Natural killer cell (primary cell): ENCODE measurements around the gene FAM43B. TPM values are rescaled to one million over a fixed set of nuclear protein-coding genes. Genes with fewer than 3 reads are reported as not detected.

Source experiments
- ATAC-seq, 3 donors: fragments of 150-1000 bp in 2 of 3; fragments of 200-7000 bp in 1 of 3; cut with Tn5 transposase; 1 replicate in 1 of 3; 2 replicates in 2 of 3; pipeline ENCODE4 v1.10.0; 2021; ENCODE audit warnings: mild to moderate bottlenecking in 2 of 3, moderate library complexity in 2 of 3
- DNase-seq, 2 donors: peaks; one replicate each; pipeline versions ENCODE4 v3.0.0 to v3.0.0-alpha.2; 2013 to 2021; ENCODE audit warnings: mixed read lengths in 1 of 2
- H3K27ac ChIP-seq: one replicate; pipeline ENCODE4 v1.5.1; 2013; ENCODE audit warnings: mild to moderate bottlenecking, low read length
- H3K27me3 ChIP-seq: one replicate; pipeline ENCODE4 v1.6.1; 2013; ENCODE audit warnings: low read length; ENCODE audit not compliant: control insufficient read depth, insufficient read depth
- H3K36me3 ChIP-seq: one replicate; pipeline ENCODE4 v1.6.1; 2013; ENCODE audit warnings: low read length; ENCODE audit not compliant: control insufficient read depth, insufficient read depth
- H3K4me1 ChIP-seq: one replicate; pipeline ENCODE4 v1.6.1; 2013; ENCODE audit warnings: low read length; ENCODE audit not compliant: control insufficient read depth, insufficient read depth
- H3K4me3 ChIP-seq: one replicate; pipeline ENCODE4 v1.5.1; 2013; ENCODE audit warnings: low read length
- H3K9me3 ChIP-seq: one replicate; pipeline ENCODE4 v1.6.1; 2013; ENCODE audit warnings: low read length; ENCODE audit not compliant: control insufficient read depth, insufficient read depth
- H3K27ac Mint-ChIP-seq, 2 donors: one replicate each; pipeline ENCODE4 v1.8.0; 2022; ENCODE audit warnings: mild to moderate bottlenecking in 2 of 2, mixed read lengths in 2 of 2, moderate library complexity in 1 of 2
- H3K27me3 Mint-ChIP-seq, 2 donors: one replicate each; pipeline ENCODE4 v1.8.0; 2022; ENCODE audit warnings: low read depth in 2 of 2, mixed read lengths in 2 of 2
- H3K36me3 Mint-ChIP-seq: one replicate; pipeline ENCODE4 v1.8.0; 2022; ENCODE audit warnings: mixed read lengths
- H3K4me1 Mint-ChIP-seq, 2 donors: one replicate each; pipeline ENCODE4 v1.8.0; 2022; ENCODE audit warnings: mixed read lengths in 2 of 2
- H3K4me3 Mint-ChIP-seq: one replicate; pipeline ENCODE4 v1.8.0; 2022; ENCODE audit warnings: mild to moderate bottlenecking, moderate library complexity, mixed read lengths
- H3K9me3 Mint-ChIP-seq, 2 donors: one replicate each; pipeline ENCODE4 v1.8.0; 2022; ENCODE audit warnings: mixed read lengths in 2 of 2
- WGBS: methylation state at CpG from one replicate; pipeline ENCODE4 v1.1.7; 2013; ENCODE audit warnings: missing lambda C conversion rate; ENCODE audit not compliant: insufficient coverage; 5-methylcytosine and 5-hydroxymethylcytosine counted together
- intact Hi-C: fragments of 100-400 bp; cut with micrococcal nuclease; formaldehyde crosslinking; loops from one replicate; pipeline ENCODE4 v1.14.2; 2022
- total RNA-seq, 4 donors: library from RNA; stranded (reverse); fragments of 120-200 nt in 1 of 4; gene quantifications; one replicate each; pipeline versions ENCODE4 v1.2.3 to v1.2.4, GENCODE V29; 2013 to 2022
- TF ChIP-seq, protein P1 (sequence below): fragments of 200-600 bp; IDR thresholded peaks from one replicate; pipeline ENCODE4 v1.8.0; 2022; ENCODE audit warnings: antibody characterized with exemption

Gene FAM43B
- total RNA-seq, 3 donors from 2014 or later (not counting 1 experiment from before 2014, with no cell fraction given) = not detected

GRCh38 chr1:20597650-20598049 is 45.3 kb downstream of the FAM43B start:
- no peaks in the 10 kb centered on the region for H3K36me3 ChIP-seq

GRCh38 chr1:20600156-20600555 is 47.8 kb downstream of the FAM43B start:
- H3K4me1 ChIP-seq = no peaks in the 10 kb centered on the region
- intact Hi-C loops = no loop called here
- H3K36me3 Mint-ChIP-seq = no peaks in the 10 kb centered on the region
- H3K27ac Mint-ChIP-seq = no peak overlapping the region
- 84% methylated on average over 5 of the region's 5 CpGs for WGBS
- H3K27ac ChIP-seq = no peak overlapping the region
- no peaks in the 10 kb centered on the region for H3K9me3 Mint-ChIP-seq
- no peaks in the 10 kb centered on the region for H3K27me3 ChIP-seq
- no peaks in the 10 kb centered on the region for H3K4me1 Mint-ChIP-seq
- ATAC-seq = no peak
- H3K4me3 ChIP-seq = no peak overlapping the region
- no peaks in the 10 kb centered on the region for H3K36me3 ChIP-seq
- H3K9me3 ChIP-seq = no peaks in the 10 kb centered on the region
- TF ChIP-seq, protein P1, sequence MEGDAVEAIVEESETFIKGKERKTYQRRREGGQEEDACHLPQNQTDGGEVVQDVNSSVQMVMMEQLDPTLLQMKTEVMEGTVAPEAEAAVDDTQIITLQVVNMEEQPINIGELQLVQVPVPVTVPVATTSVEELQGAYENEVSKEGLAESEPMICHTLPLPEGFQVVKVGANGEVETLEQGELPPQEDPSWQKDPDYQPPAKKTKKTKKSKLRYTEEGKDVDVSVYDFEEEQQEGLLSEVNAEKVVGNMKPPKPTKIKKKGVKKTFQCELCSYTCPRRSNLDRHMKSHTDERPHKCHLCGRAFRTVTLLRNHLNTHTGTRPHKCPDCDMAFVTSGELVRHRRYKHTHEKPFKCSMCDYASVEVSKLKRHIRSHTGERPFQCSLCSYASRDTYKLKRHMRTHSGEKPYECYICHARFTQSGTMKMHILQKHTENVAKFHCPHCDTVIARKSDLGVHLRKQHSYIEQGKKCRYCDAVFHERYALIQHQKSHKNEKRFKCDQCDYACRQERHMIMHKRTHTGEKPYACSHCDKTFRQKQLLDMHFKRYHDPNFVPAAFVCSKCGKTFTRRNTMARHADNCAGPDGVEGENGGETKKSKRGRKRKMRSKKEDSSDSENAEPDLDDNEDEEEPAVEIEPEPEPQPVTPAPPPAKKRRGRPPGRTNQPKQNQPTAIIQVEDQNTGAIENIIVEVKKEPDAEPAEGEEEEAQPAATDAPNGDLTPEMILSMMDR = no peak
- H3K27me3 Mint-ChIP-seq = peaks cover 7 to 19% of the 10 kb centered on the region in 2 donors
- DNase-seq = no peak
- no peak overlapping the region for H3K4me3 Mint-ChIP-seq

More at GRCh38 chr1:20597650-20598049, 45.3 kb downstream of the FAM43B start:
- TF ChIP-seq, protein P1 = no peak
- no peak overlapping the region for H3K4me3 ChIP-seq
- no peaks in the 10 kb centered on the region for H3K4me1 ChIP-seq
- H3K27ac Mint-ChIP-seq = no peak overlapping the region
- DNase-seq (no peak), ATAC-seq (no peak)
- H3K27me3 ChIP-seq = no peaks in the 10 kb centered on the region
- H3K4me1 Mint-ChIP-seq = no peaks in the 10 kb centered on the region
- H3K9me3 ChIP-seq = no peaks in the 10 kb centered on the region
- intact Hi-C loops = no loop called here
- H3K27me3 Mint-ChIP-seq = peaks cover 7 to 36% of the 10 kb centered on the region in 2 donors
- no peak overlapping the region for H3K4me3 Mint-ChIP-seq
- no peaks in the 10 kb centered on the region for H3K9me3 Mint-ChIP-seq
- no peaks in the 10 kb centered on the region for H3K36me3 Mint-ChIP-seq
- WGBS = 30% methylated on average over 2 of the region's 3 CpGs
- H3K27ac ChIP-seq = no peak overlapping the region

- Mint-ChIP-seq H3K9me3 (no peaks in the 10 kb centered on the region), H3K27me3 (peaks cover 7 to 19% of the 10 kb centered on the region in 2 donors), H3K27ac (no peak overlapping the region), H3K36me3 (no peaks in the 10 kb centered on the region), H3K4me3 (no peak overlapping the region), H3K4me1 (no peaks in the 10 kb centered on the region)
- no peaks in the 10 kb centered on the region for H3K27me3 ChIP-seq
- no peaks in the 10 kb centered on the region for H3K36me3 ChIP-seq
- DNase-seq (no peak), ATAC-seq (no peak)
- 67% methylated on average over 3 of the region's 5 CpGs for WGBS
- no peak overlapping the region for H3K27ac ChIP-seq
- TF ChIP-seq, protein P1 = no peak
- H3K9me3 ChIP-seq = no peaks in the 10 kb centered on the region
- H3K4me1 ChIP-seq = no peaks in the 10 kb centered on the region
- intact Hi-C loops = no loop called here
- no peak overlapping the region for H3K4me3 ChIP-seq
Observed at GRCh38 chr1:20601129-20601825, 48.9 kb downstream of the FAM43B start.
